ENCODE results near the gene PRR12. TPM values are rescaled to one million over a fixed set of nuclear protein-coding genes. Genes with fewer than 3 reads are reported as not detected.
A peak's percentile ranks its signal among the peaks of the same experiment; 100 is the strongest.

Gene PRR12
- total RNA-seq, 4 donors from 2014 or later, result 19.6 to 53.1 (median 24.5) TPM

GRCh38 chr19:49639401-49640112, 48.6 kb downstream of the PRR12 start:
- TF ChIP-seq CTCF (IDR thresholded peaks at IDR 0.05) (no peak), POLR2A (IDR thresholded peaks at IDR 0.05) (no peak)
- intact Hi-C loops (cut with DNase I; ENCODE audit: low total_unique reads), result loop anchor here (5.0 kb wide), 1 partner anchor 47 kb away; the partner anchor contains the start of gene PRR12
- DNase-seq (ENCODE audit: low spot score in 2 of 2), result peak in 1 of 2 donors; percentile 39
- 2 to 9% methylated on average over 10 to 31 of the region's 31 CpGs for WGBS, 2 donors
- peak overlapping the region; percentile 26 for H3K4me3 ChIP-seq (ENCODE audit: low read depth, poor library complexity, severe bottlenecking)

DNA sequence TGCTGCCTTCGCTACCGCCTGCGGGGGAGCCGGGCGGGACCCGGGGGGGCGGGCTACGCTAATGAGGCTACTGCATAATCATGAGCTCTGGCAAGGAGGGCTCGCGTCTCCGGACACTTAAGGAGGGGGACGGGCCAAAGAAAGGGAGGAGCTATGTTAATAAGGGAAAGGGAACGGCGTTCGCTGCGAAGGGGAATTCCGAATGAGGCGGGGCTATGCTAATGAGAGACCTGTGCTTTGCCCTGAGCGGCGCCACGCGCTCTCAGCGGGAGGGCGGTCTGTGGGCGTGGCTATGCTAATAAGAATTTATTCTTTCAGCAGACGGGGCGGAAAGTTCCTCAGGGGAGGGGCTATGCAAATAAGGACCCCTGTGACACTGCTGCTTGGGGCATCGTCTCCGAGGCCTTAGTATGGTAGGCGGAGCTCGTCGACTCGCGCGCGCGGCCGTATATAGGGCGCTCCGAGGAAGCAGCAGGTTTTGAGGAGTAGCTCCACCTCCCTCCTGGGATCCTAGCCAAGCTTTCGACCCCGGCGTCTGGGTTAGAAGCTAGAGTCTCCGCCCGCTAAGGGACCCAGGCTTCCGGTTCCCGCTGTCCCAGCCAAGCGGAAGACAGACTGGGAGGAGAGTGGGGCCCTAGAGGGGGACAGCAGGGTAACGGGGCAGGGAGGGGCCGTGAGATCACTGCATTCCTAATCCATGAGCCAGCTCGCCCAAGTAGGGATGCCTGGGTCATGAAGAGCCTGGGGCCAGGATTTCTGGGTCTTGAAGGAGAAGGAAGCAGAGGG, 49.3 kb downstream of the PRR12 start, which contains the start of gene RRAS:
RRAS (minus strand) TSS at position 31 of the 786 bp plus-strand sequence. CDS start 45 bp downstream, outside the sequence.
- TF ChIP-seq CTCF (IDR thresholded peaks at IDR 0.05), result no peak
- TF ChIP-seq POLR2A (IDR thresholded peaks at IDR 0.05), result no peak
- 0 to 1% methylated on average over 50 to 51 of the region's 51 CpGs for WGBS, 2 donors
- intact Hi-C loops (cut with DNase I; ENCODE audit: low total_unique reads), result no loop called here
- H3K4me3 ChIP-seq (ENCODE audit: low read depth, poor library complexity, severe bottlenecking), result peak within 1 kb of the TSS; percentile 32
- peak; percentile 100 for DNase-seq (ENCODE audit: low spot score in 2 of 2)

DNA sequence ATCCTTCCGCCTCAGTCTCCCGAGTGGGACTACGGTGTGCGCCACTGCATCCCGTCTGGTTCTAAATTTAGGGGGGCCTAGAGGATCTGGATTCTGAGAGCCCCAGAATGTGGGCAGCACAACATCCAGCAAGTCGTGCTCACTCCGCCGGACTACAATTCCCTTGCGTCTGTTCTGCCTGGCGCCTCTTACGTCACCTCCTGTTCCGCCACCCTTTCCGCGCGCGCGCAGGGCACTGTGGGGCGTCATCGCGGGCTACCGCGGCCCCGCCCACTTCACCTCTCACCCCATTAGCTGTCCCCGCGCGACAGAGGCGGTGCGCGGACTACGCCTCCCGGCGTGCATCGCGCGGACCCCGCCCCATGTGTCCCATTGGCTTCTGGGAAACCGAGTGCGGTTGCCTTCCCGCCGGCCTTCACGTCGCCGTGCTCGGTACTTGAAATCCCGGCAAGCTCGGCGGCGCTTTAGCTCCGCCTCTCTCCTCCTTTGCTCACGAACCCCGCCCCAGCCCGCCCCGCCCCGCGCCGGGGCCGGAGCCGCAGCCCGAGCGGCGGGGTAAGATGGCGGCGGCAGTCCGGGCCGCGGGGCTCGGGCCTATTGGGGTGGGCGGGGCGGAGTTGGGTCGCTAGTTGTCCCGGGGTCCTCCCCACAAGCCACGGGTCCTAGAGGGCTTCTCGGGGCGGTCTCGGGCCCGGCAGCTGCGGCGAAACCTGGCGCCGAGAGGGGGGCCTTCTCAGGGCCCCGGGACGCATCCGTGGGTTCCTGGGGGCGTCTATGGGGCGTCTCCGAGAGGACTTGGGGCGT, 50.9 kb downstream of the PRR12 start, which contains the start of gene SCAF1:
SCAF1 (plus strand) TSS at position 522 of the 804 bp plus-strand sequence. CDS start 2,818 bp downstream, outside the sequence.
- WGBS, 2 donors, result 1% methylated on average over 48 to 50 of the region's 87 CpGs
- peak; percentile 99 to 100 for DNase-seq (ENCODE audit: low spot score in 2 of 2)
- TF ChIP-seq CTCF (IDR thresholded peaks at IDR 0.05) (no peak), POLR2A (IDR thresholded peaks at IDR 0.05) (peak in 1 of 2 donors; percentile 66)
- peak within 1 kb of the TSS; percentile 97 for H3K4me3 ChIP-seq (ENCODE audit: low read depth, poor library complexity, severe bottlenecking)
- intact Hi-C loops (cut with DNase I; ENCODE audit: low total_unique reads), result no loop called here

GRCh38 chr19:49642492-49643035, 51.6 kb downstream of the PRR12 start:
- TF ChIP-seq CTCF (IDR thresholded peaks at IDR 0.05) (no peak), POLR2A (IDR thresholded peaks at IDR 0.05) (no peak)
- H3K4me3 ChIP-seq (ENCODE audit: low read depth, poor library complexity, severe bottlenecking), result peak overlapping the region; percentile 97
- WGBS, 2 donors, result 3 to 7% methylated on average over 5 of the region's 5 CpGs
- DNase-seq (ENCODE audit: low spot score in 2 of 2), result no peak
- intact Hi-C loops (cut with DNase I; ENCODE audit: low total_unique reads), result no loop called here

GRCh38 chr19:49643466-49643865, 52.5 kb downstream of the PRR12 start:
- DNase-seq (ENCODE audit: low spot score in 2 of 2), result no peak
- intact Hi-C loops (cut with DNase I; ENCODE audit: low total_unique reads), result no loop called here
- TF ChIP-seq POLR2A (IDR thresholded peaks at IDR 0.05), result no peak
- TF ChIP-seq CTCF (IDR thresholded peaks at IDR 0.05), result no peak
- no peak overlapping the region for H3K4me3 ChIP-seq (ENCODE audit: low read depth, poor library complexity, severe bottlenecking)
- 50 to 52% methylated on average over 2 of the region's 2 CpGs for WGBS, 2 donors
